ENCODE data around the gene HAUS3. TPM values are rescaled to one million over a fixed set of nuclear protein-coding genes. Genes with fewer than 3 reads are reported as not detected.

Gene HAUS3, protein sequence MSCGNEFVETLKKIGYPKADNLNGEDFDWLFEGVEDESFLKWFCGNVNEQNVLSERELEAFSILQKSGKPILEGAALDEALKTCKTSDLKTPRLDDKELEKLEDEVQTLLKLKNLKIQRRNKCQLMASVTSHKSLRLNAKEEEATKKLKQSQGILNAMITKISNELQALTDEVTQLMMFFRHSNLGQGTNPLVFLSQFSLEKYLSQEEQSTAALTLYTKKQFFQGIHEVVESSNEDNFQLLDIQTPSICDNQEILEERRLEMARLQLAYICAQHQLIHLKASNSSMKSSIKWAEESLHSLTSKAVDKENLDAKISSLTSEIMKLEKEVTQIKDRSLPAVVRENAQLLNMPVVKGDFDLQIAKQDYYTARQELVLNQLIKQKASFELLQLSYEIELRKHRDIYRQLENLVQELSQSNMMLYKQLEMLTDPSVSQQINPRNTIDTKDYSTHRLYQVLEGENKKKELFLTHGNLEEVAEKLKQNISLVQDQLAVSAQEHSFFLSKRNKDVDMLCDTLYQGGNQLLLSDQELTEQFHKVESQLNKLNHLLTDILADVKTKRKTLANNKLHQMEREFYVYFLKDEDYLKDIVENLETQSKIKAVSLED
- 42.0 TPM for total RNA-seq

DNA sequence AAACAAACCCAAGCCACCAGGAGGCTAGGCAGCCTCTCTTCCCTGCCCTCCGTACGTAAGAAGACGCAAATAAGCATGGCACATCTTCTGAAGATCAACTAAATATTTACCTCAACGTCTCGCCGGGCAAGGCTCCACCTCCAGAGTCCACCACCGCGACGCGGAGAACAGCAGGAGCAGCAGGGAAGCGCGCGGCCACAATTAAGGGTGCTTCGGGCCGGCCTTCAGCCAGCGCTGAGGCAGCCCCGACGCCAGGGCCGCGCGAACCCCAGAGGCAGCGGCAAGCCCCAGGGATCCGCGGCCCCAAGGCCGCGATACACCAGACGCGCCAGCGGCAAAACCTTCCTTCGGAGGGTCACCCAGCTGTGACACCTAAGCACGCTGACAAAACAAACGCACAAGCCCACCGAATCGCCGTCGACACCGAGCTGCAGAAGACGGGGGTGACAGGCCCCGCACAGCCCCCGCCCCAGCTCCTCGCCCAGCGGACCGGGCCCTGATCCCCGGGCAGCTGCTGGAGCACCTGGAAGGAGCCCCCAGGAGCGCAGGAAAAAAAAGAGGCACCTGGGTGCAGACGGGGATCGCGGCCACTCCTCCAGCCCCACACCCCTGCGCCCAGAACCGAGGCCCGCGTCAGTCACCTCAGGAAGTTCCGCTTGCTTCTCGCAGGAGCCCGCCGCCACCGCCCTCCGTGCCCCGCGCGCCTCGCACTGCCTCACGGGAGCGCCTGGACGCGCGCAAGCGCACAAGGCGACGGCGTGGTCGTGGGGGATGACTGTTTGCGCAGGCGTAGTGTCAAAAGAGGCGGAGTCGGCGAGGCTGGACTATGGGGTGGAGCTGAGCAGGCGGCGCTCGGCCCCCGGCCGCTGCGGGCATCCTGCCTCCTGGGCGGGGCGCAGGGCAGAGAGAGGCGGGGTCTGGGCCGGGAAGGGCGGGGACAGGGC lies at the start of gene HAUS3, which contains the start of gene POLN:
TSS of gene HAUS3 (minus strand) at position 712 of the 944 bp plus-strand sequence. CDS start 1,175 bp downstream, outside the sequence.
TSS of gene POLN (minus strand) at position 712 of the 944 bp plus-strand sequence. CDS start 12,890 bp downstream, outside the sequence.
- peak; percentile 99 to 100 for DNase-seq (ENCODE audit: low spot score in 2 of 2)
- no peak for FAIRE-seq

DNA sequence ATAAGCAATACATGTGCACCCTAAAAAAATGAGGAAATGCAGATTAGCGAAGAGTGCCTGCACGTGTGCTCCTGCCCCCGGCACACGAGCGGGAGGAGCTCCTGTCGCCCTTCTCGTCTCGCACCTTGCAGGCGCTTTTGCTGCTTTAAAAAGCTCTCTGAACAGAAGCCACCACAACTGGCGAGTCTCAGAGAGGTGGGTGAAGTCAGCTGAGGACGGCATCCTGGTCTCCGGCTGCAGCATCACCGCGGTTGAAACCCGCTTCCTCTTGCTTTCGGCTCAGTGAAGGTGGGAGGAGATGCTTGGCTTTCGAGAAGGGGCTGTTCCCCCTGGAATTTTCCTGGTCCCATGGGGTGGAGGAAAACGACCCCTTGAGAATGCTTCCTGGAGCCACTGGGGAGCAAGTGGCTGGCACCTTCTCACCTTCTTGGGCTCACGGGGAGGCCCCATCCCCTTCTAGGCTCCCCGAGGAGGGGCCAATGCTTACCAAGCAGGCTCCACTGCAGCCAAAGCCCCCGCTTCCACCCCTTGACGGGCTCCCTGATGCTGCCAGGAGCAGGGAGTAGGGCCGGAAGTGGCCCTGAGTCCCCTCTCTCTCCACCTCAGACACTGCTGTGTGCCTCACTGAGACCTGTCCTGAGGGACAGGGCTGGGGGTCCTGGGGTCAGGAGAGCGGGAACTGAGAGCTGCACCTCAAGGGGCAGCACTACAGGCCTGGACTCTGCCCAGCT lies 49.2 kb upstream of the HAUS3 start:
- DNase-seq (ENCODE audit: low spot score in 2 of 2) (no peak), FAIRE-seq (no peak)

DNA sequence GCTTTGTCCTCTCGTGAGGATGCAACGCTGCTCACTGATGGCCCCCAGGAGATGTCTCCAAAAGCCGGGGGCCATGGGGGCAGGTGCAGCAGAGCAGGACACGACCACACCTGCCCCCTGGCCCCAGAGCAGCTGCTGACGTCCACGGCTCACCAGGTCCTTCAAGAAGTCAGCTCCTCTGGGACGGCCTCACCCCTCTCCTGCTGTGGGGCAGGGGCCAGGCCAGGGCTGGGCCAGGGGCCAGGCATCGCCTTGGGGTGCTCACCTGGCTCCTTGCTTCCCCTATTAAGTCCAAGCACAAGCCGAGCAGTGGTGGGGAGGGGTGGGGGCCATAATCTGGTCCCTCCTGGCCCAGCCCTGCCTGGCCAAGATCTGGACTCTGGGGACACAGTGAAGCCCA lies 48.6 kb upstream of the HAUS3 start:
- DNase-seq (ENCODE audit: low spot score in 2 of 2), result no peak
- no peak for FAIRE-seq

DNA sequence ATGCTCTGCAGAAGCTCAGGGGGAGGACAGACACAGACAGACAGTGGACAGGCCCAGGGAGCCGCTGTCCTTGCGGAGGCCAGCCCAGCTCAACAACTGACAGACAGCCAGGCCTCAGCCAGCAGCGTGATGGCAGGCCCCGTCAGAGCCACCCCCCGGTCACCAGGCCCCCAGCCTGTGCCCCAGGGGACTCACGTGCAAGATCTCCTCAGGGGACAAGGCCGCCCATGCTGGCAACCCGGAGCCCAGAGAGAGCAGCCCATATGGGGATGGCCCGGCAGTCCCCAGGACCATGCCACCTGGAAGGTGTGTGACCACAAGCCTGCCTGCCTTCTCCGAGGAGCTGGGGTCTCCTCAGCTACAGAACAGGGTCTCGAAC lies 48.0 kb upstream of the HAUS3 start:
- FAIRE-seq (no peak), DNase-seq (ENCODE audit: low spot score in 2 of 2) (no peak)

DNA sequence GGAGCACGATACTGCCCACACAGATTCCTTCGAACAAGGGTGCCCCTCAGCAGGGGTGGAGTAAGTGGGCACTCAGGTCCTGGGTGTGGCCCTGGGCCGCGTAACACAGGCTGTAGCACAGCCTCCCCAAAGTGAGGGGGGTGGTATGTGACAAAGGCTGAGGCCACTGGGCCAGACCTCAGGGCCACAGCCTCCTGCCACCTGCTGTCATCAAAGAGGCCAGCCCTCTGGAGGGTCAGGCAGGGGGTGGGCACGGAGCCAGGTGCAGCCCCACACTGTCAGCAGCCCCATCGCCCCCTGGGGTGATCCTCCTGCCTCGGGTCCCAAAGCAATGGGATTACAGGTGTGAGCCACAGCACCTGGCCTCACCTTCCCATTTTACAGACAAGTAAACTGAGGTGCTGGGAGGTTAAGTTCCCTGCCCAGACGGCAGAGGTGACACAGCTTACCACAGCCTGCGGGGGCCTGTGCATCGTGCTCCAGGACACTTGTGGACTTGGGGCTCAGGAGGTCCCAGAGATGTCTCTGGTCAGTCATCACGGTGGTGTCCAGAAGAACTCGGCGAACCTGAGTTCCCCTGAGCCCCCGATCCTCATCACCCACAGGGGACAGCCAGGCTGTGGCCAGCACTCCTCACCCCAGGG lies 47.5 kb upstream of the HAUS3 start:
- FAIRE-seq, result no peak
- DNase-seq (ENCODE audit: low spot score in 2 of 2), result no peak

DNA sequence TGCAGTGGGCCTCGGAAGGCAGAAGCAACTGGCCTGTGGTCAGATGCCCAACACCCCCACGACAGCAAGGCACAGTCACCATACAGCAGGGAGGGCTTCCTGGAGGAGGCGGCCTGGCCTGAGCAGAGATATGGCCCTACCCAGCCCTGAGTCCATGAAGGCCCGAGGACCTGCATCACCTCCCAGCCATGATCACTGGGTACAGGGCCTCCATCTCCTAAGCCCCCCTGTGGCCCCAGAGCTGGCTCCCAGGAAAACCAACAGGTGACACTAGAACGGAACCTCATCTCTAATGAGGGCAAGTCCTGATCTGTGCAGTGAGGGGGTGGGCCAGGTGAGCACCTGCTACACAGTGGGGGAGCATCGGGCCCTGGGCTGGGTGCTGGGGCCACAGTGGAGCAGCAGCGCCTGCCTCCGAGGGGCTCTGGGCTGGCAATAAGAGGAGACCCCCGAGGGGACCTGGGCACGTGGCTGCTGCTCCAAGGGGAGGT lies 46.2 kb upstream of the HAUS3 start:
- DNase-seq (ENCODE audit: low spot score in 2 of 2) (no peak), FAIRE-seq (no peak)

DNA sequence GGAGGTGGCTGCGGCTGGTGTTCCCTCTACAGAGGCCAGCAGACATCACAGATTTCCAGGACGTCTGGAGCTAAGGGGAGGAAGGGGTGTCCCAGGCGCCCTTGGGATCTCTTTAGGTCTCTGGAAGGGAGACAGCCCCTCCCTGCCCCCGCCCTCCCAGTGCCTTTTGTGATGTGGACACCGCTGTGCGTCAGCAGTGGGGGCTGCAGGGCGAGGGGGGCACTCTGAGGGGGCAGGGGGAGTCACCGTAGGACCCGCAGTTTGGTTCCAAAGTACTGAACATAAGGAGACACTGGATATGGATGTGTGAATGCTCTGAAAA lies 45.6 kb upstream of the HAUS3 start:
- DNase-seq (ENCODE audit: low spot score in 2 of 2) (no peak), FAIRE-seq (no peak)

DNA sequence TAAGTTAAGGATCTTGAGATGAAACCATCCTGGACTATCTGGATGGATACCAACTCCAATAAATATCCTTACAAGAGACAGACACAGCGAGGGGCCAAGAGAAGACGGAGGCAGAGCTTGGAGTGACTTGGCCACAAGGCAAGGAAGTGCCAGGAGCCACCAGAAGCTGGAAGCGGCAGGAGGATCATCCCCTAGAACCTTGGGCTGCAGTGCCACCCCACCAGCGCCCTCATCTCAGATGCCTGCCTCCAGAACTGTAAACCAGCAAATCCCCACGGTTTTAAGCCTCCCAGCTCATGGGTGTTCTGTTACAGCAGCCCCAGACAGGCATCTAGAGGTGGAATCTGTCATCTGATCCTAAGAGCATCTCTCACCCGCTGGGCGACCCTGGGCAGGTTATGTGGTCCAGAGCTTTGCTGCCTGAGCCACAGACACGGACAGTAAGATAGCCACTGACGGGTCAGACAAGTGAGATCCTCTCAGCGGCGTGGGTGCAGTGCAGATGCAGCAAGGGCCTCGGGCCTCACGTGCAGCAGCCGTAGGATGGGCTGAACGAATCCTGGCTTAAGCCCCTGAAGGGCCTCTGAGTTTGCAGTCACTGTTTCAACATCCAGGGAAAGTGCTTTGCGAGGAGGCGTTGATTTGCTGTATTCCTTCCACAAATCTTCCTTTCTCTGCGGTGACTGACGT lies 45.1 kb upstream of the HAUS3 start:
- DNase-seq (ENCODE audit: low spot score in 2 of 2) (no peak), FAIRE-seq (no peak)

DNA sequence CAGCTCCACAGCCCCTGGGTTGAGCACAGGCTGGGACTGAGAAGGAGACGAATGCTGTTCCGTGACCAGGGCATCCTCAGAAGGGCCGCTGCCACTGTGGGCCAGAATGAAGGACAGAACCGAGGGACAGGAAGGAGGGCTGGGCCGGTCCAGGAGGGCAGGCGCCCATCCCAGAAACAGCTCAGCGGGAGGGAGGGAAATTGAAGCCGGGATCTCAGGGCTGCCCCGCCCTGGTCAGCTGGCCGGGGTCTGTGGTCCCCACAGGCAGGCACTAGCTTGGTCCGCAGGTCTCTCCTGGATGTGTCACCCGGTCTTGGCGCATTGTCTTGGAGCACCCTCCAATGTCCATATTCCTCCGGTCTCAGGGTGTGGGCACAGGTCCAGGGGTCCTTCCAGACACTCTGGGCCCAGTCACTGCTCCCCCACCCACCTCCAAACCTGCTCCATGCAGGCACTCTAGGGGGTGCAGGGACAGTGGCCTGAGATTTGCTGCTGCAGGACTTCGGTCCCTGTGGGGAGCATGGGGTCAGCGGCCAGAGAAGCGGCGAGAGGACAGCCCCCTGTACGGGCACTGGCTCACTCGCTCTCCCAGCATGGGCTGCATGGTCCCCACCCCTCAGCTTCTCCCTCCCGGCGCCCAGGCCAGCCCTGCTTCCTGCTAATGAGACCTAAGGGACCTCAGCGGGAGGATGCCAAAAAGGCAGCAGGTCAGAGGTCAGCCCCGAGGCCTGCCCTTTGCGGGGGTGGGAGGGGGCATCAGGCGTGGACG lies 43.9 kb upstream of the HAUS3 start:
- DNase-seq (ENCODE audit: low spot score in 2 of 2), result no peak
- no peak for FAIRE-seq

DNA sequence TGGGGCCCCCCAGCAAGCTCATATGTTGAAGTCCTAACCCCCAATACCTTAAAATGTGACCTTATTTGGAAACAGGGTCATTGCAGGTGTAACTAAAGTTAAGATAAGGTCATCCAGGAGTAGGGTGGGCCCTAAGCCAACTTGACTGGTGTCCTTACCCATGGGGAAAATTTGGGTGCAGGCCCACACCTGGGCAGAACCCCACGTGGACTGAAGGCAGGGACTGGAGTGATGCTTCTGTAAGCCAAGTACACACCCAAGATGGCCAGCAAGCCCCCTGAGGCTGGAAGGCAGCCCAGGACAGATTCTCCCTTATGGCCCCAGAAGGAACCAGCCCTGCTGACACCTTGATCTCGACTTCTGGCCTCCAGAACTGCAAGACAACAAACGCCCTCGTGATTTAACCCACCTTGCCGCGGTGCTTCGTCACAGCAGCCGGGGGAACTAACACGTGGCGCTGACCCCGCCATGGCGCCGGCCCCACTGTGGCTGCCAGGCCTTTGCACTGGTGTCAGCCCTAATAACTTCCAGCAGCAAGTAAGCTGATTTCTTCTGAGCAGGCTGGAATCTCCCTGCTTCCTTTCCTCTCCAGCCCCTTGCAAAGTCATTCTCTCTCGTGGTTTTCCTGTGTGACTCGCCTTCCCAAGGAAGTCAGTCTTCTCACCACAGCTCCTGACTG lies 43.2 kb upstream of the HAUS3 start:
- DNase-seq (ENCODE audit: low spot score in 2 of 2), result no peak
- no peak for FAIRE-seq

DNA sequence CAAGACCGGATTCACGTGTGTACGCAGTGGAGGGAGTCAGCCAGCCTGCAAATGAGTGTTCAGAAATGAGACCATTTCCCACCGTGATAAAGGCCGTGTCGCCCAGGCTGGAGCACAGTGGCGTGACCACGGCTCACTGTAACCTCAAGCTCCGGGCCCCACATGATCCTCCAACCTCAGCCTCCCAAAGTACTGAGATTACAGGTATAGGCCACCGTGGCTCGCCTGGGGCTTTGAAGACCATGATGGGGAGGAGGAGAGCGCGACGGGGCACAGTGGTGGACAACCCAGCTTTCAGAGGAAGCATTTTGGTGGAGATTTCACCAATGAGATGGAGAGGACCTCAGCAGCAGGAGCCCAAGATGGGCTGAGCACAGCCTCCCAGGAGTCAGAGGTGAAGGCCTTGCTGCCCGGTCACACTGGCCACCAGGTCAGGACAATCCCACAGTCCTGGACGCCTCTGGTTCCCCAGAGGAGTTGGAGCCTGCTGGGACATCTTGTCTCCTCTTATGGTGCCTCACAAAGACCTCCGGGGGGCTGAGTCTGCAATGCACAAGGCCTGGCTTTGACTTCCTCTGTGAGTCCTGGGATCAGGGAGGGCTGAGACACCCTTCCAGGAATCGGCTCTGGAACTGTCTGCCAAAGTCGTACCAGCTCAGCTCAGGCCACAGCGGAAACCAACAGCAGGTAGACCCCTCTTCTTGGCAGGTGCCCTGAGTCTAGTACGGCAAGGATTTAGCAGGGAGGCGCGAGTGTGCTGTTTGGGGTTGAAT lies 42.4 kb upstream of the HAUS3 start:
- DNase-seq (ENCODE audit: low spot score in 2 of 2), result no peak

DNA sequence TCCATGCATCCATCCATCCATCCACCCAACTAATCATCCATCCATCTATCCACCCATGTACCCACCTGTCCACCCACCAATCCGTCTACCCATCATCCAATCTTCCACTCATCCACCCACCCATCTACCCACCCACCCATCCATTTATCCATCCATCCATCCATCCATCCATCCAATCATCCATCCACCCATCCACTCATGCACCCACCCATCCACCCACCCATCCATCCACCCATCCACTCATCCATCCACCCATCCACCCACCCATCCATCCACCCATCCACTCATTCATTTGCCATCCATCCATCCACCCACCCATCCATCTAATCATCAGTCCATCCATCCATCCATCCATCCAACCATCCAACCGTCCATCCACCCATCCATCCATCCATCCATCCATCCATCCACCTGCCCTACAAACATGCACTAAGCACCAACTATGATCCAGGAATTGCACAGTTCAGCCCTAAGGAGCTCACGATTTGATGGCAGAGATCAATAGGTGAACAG lies 41.3 kb upstream of the HAUS3 start:
- DNase-seq (ENCODE audit: low spot score in 2 of 2) (no peak), FAIRE-seq (no peak)

More for the DNA sequence above, 42.4 kb upstream of the HAUS3 start:
- no peak for FAIRE-seq

DNA sequence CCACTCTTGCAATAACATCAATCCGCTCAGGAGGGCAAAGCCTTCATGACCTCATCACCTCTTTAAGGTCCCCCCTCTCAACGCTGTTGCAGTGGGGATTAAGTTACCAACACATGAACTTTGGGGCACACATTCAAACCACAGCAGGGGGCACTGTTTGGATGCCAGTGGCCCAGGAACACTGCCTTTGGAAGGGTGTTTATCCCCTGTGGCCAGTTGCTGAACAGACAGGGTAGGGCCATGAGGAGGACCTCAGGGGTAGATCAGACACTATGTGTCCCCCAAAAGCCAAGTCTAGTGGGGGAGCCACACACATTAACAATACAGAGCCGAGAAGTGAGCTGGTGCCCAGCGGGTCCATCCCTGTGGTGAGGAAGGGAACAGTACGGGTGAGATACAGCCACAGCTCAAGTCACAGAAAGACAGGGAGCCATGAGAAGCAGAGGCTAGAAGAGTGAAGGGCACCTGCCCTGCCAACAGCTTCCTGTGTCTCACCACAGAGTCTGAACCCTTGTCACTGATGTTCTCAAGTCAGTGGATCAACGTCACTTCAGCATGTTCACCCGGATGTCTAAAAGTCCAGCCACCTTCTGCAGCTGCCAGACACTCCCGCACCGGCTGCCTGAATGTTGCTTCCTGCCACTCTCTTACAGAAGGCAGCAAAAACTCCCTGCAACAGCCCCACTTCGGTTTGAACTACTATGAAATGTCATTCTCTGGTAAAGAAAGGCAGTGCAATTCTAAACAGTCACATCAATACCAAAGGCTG lies 39.8 kb upstream of the HAUS3 start:
- DNase-seq (ENCODE audit: low spot score in 2 of 2) (no peak), FAIRE-seq (no peak)

DNA sequence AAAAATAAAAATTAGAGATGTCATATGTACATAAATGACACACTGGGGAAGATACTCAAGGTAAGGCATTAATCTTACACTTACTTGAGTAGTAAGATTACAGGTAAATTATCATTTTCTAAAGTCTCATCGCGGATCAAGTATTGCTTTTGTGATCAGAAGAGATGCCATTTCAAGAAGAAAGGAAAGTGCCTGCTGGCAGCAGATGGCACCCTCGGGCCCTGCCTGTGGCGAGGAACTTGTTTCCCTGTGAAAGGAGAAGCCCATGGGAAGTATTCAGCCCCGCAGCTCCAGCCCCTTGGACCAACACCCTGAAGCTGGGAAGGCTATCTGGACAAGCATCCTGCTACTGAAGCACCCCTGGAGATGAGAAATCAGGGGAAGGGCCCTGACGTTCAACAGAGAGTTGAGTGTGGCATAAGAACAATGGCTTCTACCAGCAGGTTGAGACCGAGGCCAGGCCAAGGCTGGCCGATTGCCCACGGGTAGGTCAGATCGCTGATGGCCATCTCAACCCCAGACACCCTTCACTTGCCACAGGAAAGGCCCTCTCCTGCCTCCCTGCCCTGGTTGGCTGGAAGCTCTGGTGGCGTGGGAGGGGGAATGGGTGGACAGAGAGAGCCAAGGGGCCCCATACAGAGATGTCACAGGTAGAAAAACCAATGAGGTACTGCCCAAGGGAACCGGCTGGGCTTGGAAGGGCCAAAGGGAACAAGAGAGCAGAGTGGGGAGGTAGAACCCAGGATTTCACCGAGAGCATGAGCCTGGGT lies 38.8 kb upstream of the HAUS3 start:
- DNase-seq (ENCODE audit: low spot score in 2 of 2) (no peak), FAIRE-seq (no peak)

DNA sequence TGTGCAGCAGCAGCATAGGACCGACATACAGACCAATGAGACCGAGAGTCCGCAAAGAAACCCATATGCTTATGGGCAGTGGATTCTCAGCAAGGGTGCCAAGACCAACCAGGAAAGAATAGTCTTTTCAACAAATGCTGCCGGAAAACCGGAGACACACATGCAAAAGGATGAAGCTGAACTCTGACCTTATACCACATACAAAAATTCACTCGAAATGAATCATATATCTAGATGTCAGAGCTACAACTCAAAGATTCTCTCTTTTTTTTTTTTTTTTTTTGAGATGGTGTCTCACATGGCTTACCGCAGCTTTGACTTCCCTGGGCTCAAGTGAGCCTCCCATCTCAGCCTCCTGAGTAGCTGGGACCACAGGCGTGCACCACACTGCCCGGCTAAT lies 36.0 kb upstream of the HAUS3 start:
- no peak for DNase-seq (ENCODE audit: low spot score in 2 of 2)
- no peak for FAIRE-seq
